Suprapubic skin (tissue), 4 donors: ENCODE data around the gene DNAH10. TPM values are rescaled to one million over a fixed set of nuclear protein-coding genes. Genes with fewer than 3 reads are reported as not detected.
A peak's percentile ranks its signal among the peaks of the same experiment; 100 is the strongest.

Experiments used
- DNase-seq, 2 donors: peaks; one replicate each; pipeline ENCODE4 v3.0.0-alpha.2; 2019; ENCODE audit warnings: low spot score in 2 of 2
- H3K27ac ChIP-seq: fragments of 200-600 bp; sonication (generic); one replicate; pipeline ENCODE4 v1.5.1; 2019
- H3K27me3 ChIP-seq: fragments of 200-600 bp; sonication (generic); one replicate; pipeline ENCODE4 v1.5.1; 2019
- H3K36me3 ChIP-seq: fragments of 200-600 bp; sonication (generic); one replicate; pipeline ENCODE4 v1.5.1; 2019
- H3K4me1 ChIP-seq: fragments of 200-600 bp; sonication (generic); one replicate; pipeline ENCODE4 v1.5.1; 2019
- H3K4me3 ChIP-seq: fragments of 200-600 bp; sonication (generic); one replicate; pipeline ENCODE4 v1.5.1; 2019; ENCODE audit warnings: mild to moderate bottlenecking
- H3K9me3 ChIP-seq: fragments of 200-600 bp; sonication (generic); one replicate; pipeline ENCODE4 v1.5.1; 2019
- CTCF ChIP-seq, 2 donors: fragments of 200-600 bp in 1 of 2; fragments of 450-650 bp in 1 of 2; sonication (generic) in 1 of 2; IDR thresholded peaks; one replicate each; pipeline ENCODE4 v1.5.1; 2016 to 2019; ENCODE audit warnings: antibody characterized with exemption in 2 of 2, mild to moderate bottlenecking in 1 of 2, moderate library complexity in 1 of 2
- EP300 ChIP-seq: sonication (generic); formaldehyde crosslinking; IDR thresholded peaks from one replicate; pipeline ENCODE4 v1.6.1; 2017; ENCODE audit warnings: antibody characterized with exemption
- POLR2A ChIP-seq, 2 donors: fragments of 450-650 bp; IDR thresholded peaks; one replicate each; pipeline ENCODE4 v1.6.1; 2017; ENCODE audit warnings: antibody characterized with exemption in 2 of 2, mild to moderate bottlenecking in 2 of 2, moderate library complexity in 2 of 2
- POLR2AphosphoS5 ChIP-seq, 3 donors: sonication (generic); formaldehyde crosslinking; IDR thresholded peaks; one replicate each; pipeline ENCODE4 v1.6.1; 2017; ENCODE audit warnings: antibody characterized with exemption in 3 of 3
- WGBS: methylation state at CpG from one replicate; pipeline ENCODE4 v1.1.5; 2018; 5-methylcytosine and 5-hydroxymethylcytosine counted together
- total RNA-seq, 4 donors: library from RNA; depleted of rRNA; stranded (reverse); fragments of >200 nt; gene quantifications; one replicate each; pipeline ENCODE4 v1.1.0, GENCODE V29; 2016

The DNAH10 gene
- total RNA-seq, 4 donors from 2014 or later, result 0.13 to 1.2 (median 0.19) TPM; not detected in 1

- Histone ChIP-seq H3K4me3 (no peak overlapping the region), H3K27ac (no peak overlapping the region), H3K36me3 (no peaks in the 10 kb centered on the region), H3K4me1 (no peaks in the 10 kb centered on the region), H3K27me3 (peaks cover 17% of the 10 kb centered on the region), H3K9me3 (no peaks in the 10 kb centered on the region)
- no peak for DNase-seq
- 95% methylated on average over 13 of the region's 13 CpGs for WGBS
- TF ChIP-seq POLR2AphosphoS5 (IDR thresholded peaks at IDR 0.05) (no peak), CTCF (IDR thresholded peaks at IDR 0.05) (no peak), EP300 (no peak)
Observed at GRCh38 chr12:123902821-123903220, 140.7 kb downstream of the DNAH10 start.

- Histone ChIP-seq H3K36me3 (no peaks in the 10 kb centered on the region), H3K27me3 (peaks cover 17% of the 10 kb centered on the region), H3K4me3 (no peak overlapping the region), H3K27ac (no peak overlapping the region), H3K9me3 (no peaks in the 10 kb centered on the region), H3K4me1 (no peaks in the 10 kb centered on the region)
- no peak for DNase-seq
- no peak for TF ChIP-seq EP300
- WGBS, result 80% methylated on average over 20 of the region's 22 CpGs
Observed at GRCh38 chr12:123903301-123904065, 141.4 kb downstream of the DNAH10 start.

GRCh38 chr12:123905319-123905925, 143.3 kb downstream of the DNAH10 start:
- no peak overlapping the region for H3K4me3 ChIP-seq
- H3K27me3 ChIP-seq, result peaks cover 17% of the 10 kb centered on the region
- no peak overlapping the region for H3K27ac ChIP-seq
- DNase-seq, result no peak
- H3K4me1 ChIP-seq, result no peaks in the 10 kb centered on the region
- TF ChIP-seq CTCF (IDR thresholded peaks at IDR 0.05) (peak; percentile 41 to 49), EP300 (no peak)
- no peaks in the 10 kb centered on the region for H3K36me3 ChIP-seq
- H3K9me3 ChIP-seq, result no peaks in the 10 kb centered on the region
- WGBS, result 32% methylated on average over 9 of the region's 9 CpGs

DNA sequence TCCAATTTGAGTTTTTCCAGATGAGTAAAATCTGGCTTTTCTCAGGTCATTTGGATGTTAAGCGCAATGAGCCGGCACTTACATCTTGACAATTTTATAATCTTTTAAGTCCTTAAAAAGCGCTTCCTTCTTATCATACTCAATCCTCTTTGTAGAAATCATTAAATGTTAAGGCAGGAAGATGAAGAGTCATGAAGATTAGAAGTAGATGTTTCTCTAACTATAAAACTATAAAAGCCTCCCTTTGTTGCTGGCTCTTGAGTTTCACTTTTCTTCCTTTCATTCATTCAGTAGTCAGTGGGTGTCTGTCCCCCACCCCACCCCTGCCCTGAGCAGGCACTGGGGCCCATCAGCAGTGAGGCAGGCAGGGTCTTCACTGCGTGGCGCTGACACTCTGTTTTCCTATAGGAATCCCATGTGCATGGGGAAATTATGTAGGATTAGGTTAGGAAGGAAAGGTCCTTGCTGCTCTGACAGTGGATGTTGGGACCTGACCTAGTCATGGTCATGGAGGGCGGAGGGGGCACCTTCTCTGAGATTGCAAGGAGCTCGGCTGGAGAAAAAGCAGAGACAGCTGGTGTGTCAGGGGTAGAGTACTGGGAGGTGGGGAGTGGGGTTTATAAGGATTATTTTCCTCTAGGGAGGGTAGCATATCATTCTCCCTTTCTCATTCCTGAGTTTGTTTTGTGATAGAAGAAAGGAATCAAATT, 144.8 kb downstream of the DNAH10 start:
- no peak overlapping the region for H3K27ac ChIP-seq

DNA sequence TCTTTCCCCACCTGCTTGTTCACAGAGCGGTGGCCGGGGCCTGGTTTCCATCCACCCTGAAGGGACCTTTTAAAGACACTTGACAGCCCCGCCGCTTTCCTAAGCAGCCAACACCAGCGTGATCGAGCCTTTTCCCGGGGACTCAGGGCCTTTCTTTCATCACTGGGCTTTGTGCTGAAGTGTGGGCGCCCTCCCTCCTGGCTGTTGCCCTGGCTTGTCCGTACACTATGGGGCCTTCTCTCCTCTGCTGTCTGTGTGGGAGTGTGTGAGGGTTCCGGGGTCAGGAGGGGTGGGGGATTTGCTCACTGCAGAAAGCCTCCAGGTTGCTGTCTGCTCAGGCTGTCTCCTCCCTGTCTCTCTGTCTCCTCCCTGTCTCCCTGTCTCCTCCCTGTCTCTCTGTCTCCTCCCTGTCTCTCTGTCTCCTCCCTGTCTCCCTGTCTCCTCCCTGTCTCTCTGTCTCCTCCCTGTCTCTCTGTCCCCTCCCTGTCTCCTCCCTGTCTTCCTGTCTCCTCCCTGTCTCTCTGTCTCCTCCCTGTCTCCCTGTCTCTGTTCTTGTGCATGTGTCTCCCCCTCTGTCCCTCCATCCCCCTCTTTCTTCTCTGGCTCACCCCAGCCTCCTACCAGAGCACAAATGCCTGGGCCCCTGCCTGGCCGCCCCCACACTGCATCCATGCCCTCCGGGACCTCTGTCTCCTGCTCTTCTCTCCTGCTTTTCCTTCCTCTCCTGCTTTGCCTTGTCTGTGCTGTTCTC, 145.8 kb downstream of the DNAH10 start:
- WGBS, result 47% methylated on average over 7 of the region's 12 CpGs
- no peak overlapping the region for H3K4me3 ChIP-seq
- no peak for TF ChIP-seq POLR2AphosphoS5 (IDR thresholded peaks at IDR 0.05)
- H3K9me3 ChIP-seq, result no peaks in the 10 kb centered on the region
- no peak overlapping the region for H3K27ac ChIP-seq
- DNase-seq, result no peak
- H3K4me1 ChIP-seq, result no peaks in the 10 kb centered on the region
- peaks cover 9% of the 10 kb centered on the region for H3K27me3 ChIP-seq
- H3K36me3 ChIP-seq, result no peaks in the 10 kb centered on the region

More for the DNA sequence above, 144.8 kb downstream of the DNAH10 start:
- WGBS, result 93% methylated on average over 7 of the region's 7 CpGs
- DNase-seq, result no peak
- no peaks in the 10 kb centered on the region for H3K9me3 ChIP-seq
- peaks cover 12% of the 10 kb centered on the region for H3K27me3 ChIP-seq
- H3K4me3 ChIP-seq, result no peak overlapping the region
- H3K36me3 ChIP-seq, result no peaks in the 10 kb centered on the region
- TF ChIP-seq POLR2AphosphoS5 (IDR thresholded peaks at IDR 0.05) (no peak), EP300 (no peak), POLR2A (IDR thresholded peaks at IDR 0.05) (no peak)
- H3K4me1 ChIP-seq, result no peaks in the 10 kb centered on the region

DNA sequence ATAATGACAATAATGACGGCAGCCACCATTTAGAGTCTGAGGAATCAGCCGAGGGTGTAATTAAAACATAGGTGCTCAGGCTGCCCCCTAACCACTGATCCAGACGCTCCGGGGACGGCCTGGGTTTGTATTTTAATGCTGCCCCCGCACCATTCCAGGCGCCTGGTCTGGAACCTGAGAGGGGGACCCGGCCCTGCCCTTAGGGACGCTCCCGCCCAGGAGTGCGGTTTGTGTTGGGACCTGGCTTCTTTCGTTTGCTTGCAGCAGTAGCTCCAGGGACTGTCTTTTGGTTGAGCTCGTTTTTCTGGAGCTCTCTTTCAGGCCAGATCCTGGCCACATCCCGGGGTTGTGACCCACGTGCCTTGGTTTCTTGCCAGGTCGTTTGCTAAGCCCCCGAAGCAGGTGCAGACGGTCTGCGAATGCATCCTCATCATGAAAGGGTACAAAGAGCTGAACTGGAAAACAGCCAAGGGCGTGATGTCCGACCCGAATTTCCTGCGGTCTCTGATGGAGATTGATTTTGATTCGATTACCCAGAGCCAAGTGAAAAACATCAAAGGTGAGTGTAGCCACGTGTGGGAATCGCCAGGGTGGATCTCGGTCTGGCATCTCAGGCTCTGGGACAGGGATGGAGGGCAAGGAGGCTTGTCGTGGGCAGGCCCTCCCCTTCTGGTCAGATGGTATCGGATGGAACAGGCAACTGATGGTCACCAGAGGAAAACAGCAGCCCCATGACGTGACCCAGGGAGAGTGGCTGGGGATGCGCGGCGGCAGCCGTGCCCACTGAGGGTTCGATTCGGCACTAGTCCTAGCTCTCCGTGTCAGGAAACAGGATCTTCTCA, 147.0 kb downstream of the DNAH10 start:
- DNase-seq, result no peak
- H3K27me3 ChIP-seq, result peaks cover 4% of the 10 kb centered on the region
- TF ChIP-seq EP300 (no peak), POLR2A (IDR thresholded peaks at IDR 0.05) (no peak), CTCF (IDR thresholded peaks at IDR 0.05) (no peak), POLR2AphosphoS5 (IDR thresholded peaks at IDR 0.05) (no peak)
- H3K9me3 ChIP-seq, result no peaks in the 10 kb centered on the region
- 60% methylated on average over 33 of the region's 37 CpGs for WGBS
- no peak overlapping the region for H3K27ac ChIP-seq
- no peak overlapping the region for H3K4me3 ChIP-seq
- no peaks in the 10 kb centered on the region for H3K4me1 ChIP-seq
- no peaks in the 10 kb centered on the region for H3K36me3 ChIP-seq
